Vagina (tissue), 2 donors: ENCODE measurements around the gene LRGUK. TPM values are rescaled to one million over a fixed set of nuclear protein-coding genes. Genes with fewer than 3 reads are reported as not detected.

Experiments
- DNase-seq, 2 donors: peaks; one replicate each; pipeline ENCODE4 v3.0.0-alpha.2; 2017; ENCODE audit errors: extremely low spot score in 2 of 2
- H3K27ac ChIP-seq: fragments of 200-600 bp; sonication (generic); one replicate; pipeline ENCODE4 v1.5.1; 2019
- H3K27me3 ChIP-seq: fragments of 200-600 bp; sonication (generic); one replicate; pipeline ENCODE4 v1.5.1; 2019
- H3K36me3 ChIP-seq, 2 donors: fragments of 200-600 bp; sonication (generic); one replicate each; pipeline ENCODE4 v1.5.1; 2017 to 2019
- H3K4me1 ChIP-seq: fragments of 200-600 bp; sonication (generic); one replicate; pipeline ENCODE4 v1.5.1; 2019
- H3K4me3 ChIP-seq, 2 donors: fragments of 200-600 bp; sonication (generic); 1 replicate in 1 of 2; 2 replicates in 1 of 2; pipeline ENCODE4 v1.5.1; 2016 to 2019
- H3K9me3 ChIP-seq: fragments of 200-600 bp; sonication (generic); one replicate; pipeline ENCODE4 v1.5.1; 2019
- CTCF ChIP-seq, 3 experiments: fragments of 450-650 bp in 2 of 3; fragments of 200-600 bp in 1 of 3; sonication (generic) in 1 of 3; IDR thresholded peaks; one replicate each; pipeline ENCODE4 v1.5.1; 2017 to 2019; ENCODE audit warnings: antibody characterized with exemption in 3 of 3, mild to moderate bottlenecking in 2 of 3, moderate library complexity in 2 of 3
- POLR2A ChIP-seq, 2 donors: fragments of 450-650 bp; IDR thresholded peaks; one replicate each; pipeline ENCODE4 v1.6.1; 2017; ENCODE audit warnings: antibody characterized with exemption in 2 of 2, mild to moderate bottlenecking in 2 of 2, moderate library complexity in 2 of 2
- POLR2AphosphoS5 ChIP-seq, 2 donors: sonication (generic); formaldehyde crosslinking; IDR thresholded peaks; one replicate each; pipeline ENCODE4 v1.9.0; 2017; ENCODE audit warnings: antibody characterized with exemption in 2 of 2, mild to moderate bottlenecking in 2 of 2, low read depth in 1 of 2; ENCODE audit not compliant: insufficient read depth in 1 of 2
- intact Hi-C: fragments of 100-400 bp; cut with DNase I; formaldehyde crosslinking; loops from one replicate; pipeline ENCODE4 v1.15.1; 2023
- total RNA-seq: library from RNA; depleted of rRNA; stranded (reverse); fragments of >200 nt; gene quantifications from one replicate; pipeline ENCODE4 v1.2.3, GENCODE V29; 2016

LRGUK gene
- total RNA-seq, 1 donor from 2014 or later: 2.9 TPM

GRCh38 chr7:134140889-134141867, 14.0 kb downstream of the LRGUK start:
- no peak for DNase-seq
- Histone ChIP-seq H3K4me3 (no peak overlapping the region), H3K9me3 (no peaks in the 10 kb centered on the region), H3K27ac (no peak overlapping the region), H3K4me1 (no peaks in the 10 kb centered on the region), H3K27me3 (no peaks in the 10 kb centered on the region), H3K36me3 (no peaks in the 10 kb centered on the region)
- intact Hi-C loops: no loop called here
- TF ChIP-seq POLR2A (IDR thresholded peaks at IDR 0.05): no peak
- peak; percentile 37 to 74 (median 53) for TF ChIP-seq CTCF (IDR thresholded peaks at IDR 0.05)
- no peak for TF ChIP-seq POLR2AphosphoS5 (IDR thresholded peaks at IDR 0.05; ENCODE audit: insufficient read depth in 1 of 2, low read depth in 1 of 2)

- TF ChIP-seq POLR2A (IDR thresholded peaks at IDR 0.05) (no peak), CTCF (IDR thresholded peaks at IDR 0.05) (no peak), POLR2AphosphoS5 (IDR thresholded peaks at IDR 0.05; ENCODE audit: insufficient read depth in 1 of 2, low read depth in 1 of 2) (no peak)
- no peak overlapping the region for H3K27ac ChIP-seq
- no peaks in the 10 kb centered on the region for H3K4me1 ChIP-seq
- H3K36me3 ChIP-seq: no peaks in the 10 kb centered on the region
- DNase-seq: no peak
- no peak overlapping the region for H3K4me3 ChIP-seq
- no peaks in the 10 kb centered on the region for H3K27me3 ChIP-seq
- intact Hi-C loops: no loop called here
- H3K9me3 ChIP-seq: no peaks in the 10 kb centered on the region
Measured at GRCh38 chr7:134141868-134142264, 14.7 kb downstream of the LRGUK start.

- no peak overlapping the region for H3K4me3 ChIP-seq
- H3K4me1 ChIP-seq: no peaks in the 10 kb centered on the region
- H3K27me3 ChIP-seq: no peaks in the 10 kb centered on the region
- no peaks in the 10 kb centered on the region for H3K9me3 ChIP-seq
- TF ChIP-seq POLR2A (IDR thresholded peaks at IDR 0.05) (no peak), CTCF (IDR thresholded peaks at IDR 0.05) (no peak), POLR2AphosphoS5 (IDR thresholded peaks at IDR 0.05; ENCODE audit: insufficient read depth in 1 of 2, low read depth in 1 of 2) (no peak)
- H3K36me3 ChIP-seq: no peaks in the 10 kb centered on the region
- DNase-seq: no peak
- intact Hi-C loops: no loop called here
- no peak overlapping the region for H3K27ac ChIP-seq
Measured at GRCh38 chr7:134153493-134154136, 26.5 kb downstream of the LRGUK start.

- Histone ChIP-seq H3K27me3 (no peaks in the 10 kb centered on the region), H3K36me3 (no peaks in the 10 kb centered on the region), H3K4me1 (no peaks in the 10 kb centered on the region), H3K4me3 (no peak overlapping the region), H3K9me3 (no peaks in the 10 kb centered on the region), H3K27ac (no peak overlapping the region)
- no peak for TF ChIP-seq POLR2A (IDR thresholded peaks at IDR 0.05)
- no peak for TF ChIP-seq CTCF (IDR thresholded peaks at IDR 0.05)
- TF ChIP-seq POLR2AphosphoS5 (IDR thresholded peaks at IDR 0.05; ENCODE audit: insufficient read depth in 1 of 2, low read depth in 1 of 2): no peak
- intact Hi-C loops: no loop called here
- DNase-seq: no peak
Measured at GRCh38 chr7:134154581-134155130, 27.5 kb downstream of the LRGUK start.
